K562 (cell line): Measurements from ENCODE around the gene EFNA2. TPM values are rescaled to one million over a fixed set of nuclear protein-coding genes. Genes with fewer than 3 reads are reported as not detected.

ENCODE experiments used
- AFF1 ChIP-seq, 2 experiments: fragments of 450-650 bp; IDR thresholded peaks; 2 replicates each; pipeline ENCODE4 v1.6.1; 2018; ENCODE audit warnings: mild to moderate bottlenecking in 2 of 2, low read depth in 1 of 2; ENCODE audit not compliant: partially characterized antibody in 2 of 2
- CXXC5 ChIP-seq: fragments of 250-450 bp; sonication (Bioruptor Pico); IDR thresholded peaks from 2 replicates; pipeline ENCODE4 v1.8.0; 2022; ENCODE audit warnings: inconsistent platforms, mild to moderate bottlenecking, moderate library complexity
- PML ChIP-seq: IDR thresholded peaks from 2 replicates; pipeline ENCODE4 v1.6.1; 2012; ENCODE audit warnings: low read length, inconsistent platforms
- PRDM10 ChIP-seq: fragments of 450-650 bp; IDR thresholded peaks from 2 replicates; pipeline ENCODE4 v1.6.1; 2018; ENCODE audit not compliant: partially characterized antibody
- SRSF9 ChIP-seq: fragments of 200-400 bp; formaldehyde crosslinking; IDR thresholded peaks from 2 replicates; pipeline ENCODE4 v1.6.1; 2017; ENCODE audit warnings: low read depth, low read length, borderline replicate concordance
- ZNF444 ChIP-seq: fragments of 250-450 bp; sonication (Bioruptor Pico); IDR thresholded peaks from 2 replicates; pipeline ENCODE4 v1.4.0; 2020; ENCODE audit warnings: mild to moderate bottlenecking, moderate library complexity
- polyA plus RNA-seq, 8 experiments: library from polyadenylated mRNA; depleted of rRNA in 4 of 8; stranded (reverse) in 5 of 8; unstranded in 3 of 8; fragments of >200 nt; fragmentation: Nextera tagmentation in 2 of 8; fragmentation: Illumina TruSeq in 1 of 8; extraction: Ambion mirVana in 2 of 8; extraction: Trizol in 1 of 8; gene quantifications; 2 replicates each; pipeline versions ENCODE4 v1.2.1 to v1.2.3, GENCODE V29; 2011 to 2014; ENCODE audit warnings: inconsistent platforms in 1 of 8, missing spikeins in 1 of 8
- total RNA-seq, 7 experiments: library from RNA; depleted of rRNA in 6 of 7; stranded (reverse); fragments of >200 nt in 6 of 7; fragmentation: Illumina TruSeq in 2 of 7; extraction: Trizol in 2 of 7; gene quantifications; 2 replicates each; pipeline versions ENCODE4 v1.2.1 to v1.2.3, GENCODE V29; 2011 to 2021; ENCODE audit warnings: low replicate concordance in 1 of 7

Gene EFNA2
- total and polyA plus RNA-seq, 9 of the 15 experiments (the other 6 are each of a cell fraction or from before 2014, with no cell fraction given): 0.11 to 0.44 (median 0.15) TPM; not detected in 6

- peak; percentile 91 for TF ChIP-seq ZNF444
- peak; percentile 4 for TF ChIP-seq PRDM10
- TF ChIP-seq AFF1 (IDR thresholded peaks at IDR 0.05; ENCODE audit: low read depth in 1 of 2, partially characterized antibody in 2 of 2): peak in 1 of 2 experiments; percentile 57
- TF ChIP-seq PML: no peak
- TF ChIP-seq SRSF9: no peak
- peak; percentile 44; the same call in 1 of the 2 replicates for TF ChIP-seq CXXC5 (CRISPR knock-in tag)
- TF ChIP-seq, all 486 proteins: peak for 20
Observed at GRCh38 chr19:1252221-1252820, 33.4 kb upstream of the EFNA2 start (continued).
